Mesenchymal stem cell (in vitro differentiated cells and primary cell): ENCODE measurements around the gene GALNT10.

Source experiments
- DNase-seq: peaks from one replicate; pipeline ENCODE4 v3.0.0-alpha.2; 2013
- H2AFZ ChIP-seq: one replicate; pipeline ENCODE4 v1.6.1; 2013; ENCODE audit warnings: low read depth, mild to moderate bottlenecking, control low read depth, inconsistent platforms, low read length, moderate library complexity
- H2AK5ac ChIP-seq: 2 replicates; pipeline ENCODE4 v1.6.1; 2013; ENCODE audit warnings: low read length, moderate library complexity, mild to moderate bottlenecking, inconsistent platforms; ENCODE audit not compliant: severe bottlenecking
- H2BK120ac ChIP-seq: one replicate; pipeline ENCODE4 v1.6.1; 2013; ENCODE audit warnings: low read depth, mild to moderate bottlenecking, inconsistent platforms, low read length, moderate library complexity
- H2BK12ac ChIP-seq, 2 experiments: one replicate each; pipeline ENCODE4 v1.6.1; 2013; ENCODE audit warnings: inconsistent platforms in 2 of 2, low read length in 2 of 2, mild to moderate bottlenecking in 2 of 2, moderate library complexity in 2 of 2, control low read depth in 1 of 2
- H2BK15ac ChIP-seq: one replicate; pipeline ENCODE4 v1.6.1; 2013; ENCODE audit warnings: mild to moderate bottlenecking, low read depth, inconsistent platforms; ENCODE audit not compliant: poor library complexity, severe bottlenecking
- H2BK5ac ChIP-seq: 2 replicates; pipeline ENCODE4 v1.6.1; 2013; ENCODE audit warnings: low read depth, mild to moderate bottlenecking, low read length, control low read depth, inconsistent platforms; ENCODE audit not compliant: poor library complexity, severe bottlenecking
- H3K14ac ChIP-seq, 2 experiments: one replicate each; pipeline ENCODE4 v1.6.1; 2013; ENCODE audit warnings: inconsistent platforms in 2 of 2, low read length in 2 of 2, control low read depth in 1 of 2, mild to moderate bottlenecking in 1 of 2, moderate library complexity in 1 of 2
- H3K18ac ChIP-seq, 2 experiments: one replicate each; pipeline ENCODE4 v1.6.1; 2013; ENCODE audit warnings: inconsistent platforms in 2 of 2, low read length in 2 of 2, control low read depth in 1 of 2, low read depth in 1 of 2, mild to moderate bottlenecking in 1 of 2
- H3K23ac ChIP-seq, 2 experiments: one replicate each; pipeline ENCODE4 v1.6.1; 2013; ENCODE audit warnings: inconsistent platforms in 2 of 2, low read length in 2 of 2, mild to moderate bottlenecking in 2 of 2, moderate library complexity in 2 of 2, control low read depth in 1 of 2
- H3K27ac ChIP-seq: 2 replicates; pipeline ENCODE4 v1.5.1; 2013; ENCODE audit warnings: mild to moderate bottlenecking, moderate library complexity, low read length, control low read depth, inconsistent platforms; ENCODE audit not compliant: poor library complexity, severe bottlenecking
- H3K27me3 ChIP-seq, 2 experiments: 2 replicates each; pipeline versions ENCODE4 v1.6.1 to v1.7.0; 2013; ENCODE audit warnings: low read length in 2 of 2, mild to moderate bottlenecking in 2 of 2, moderate library complexity in 2 of 2, control low read depth in 1 of 2, inconsistent platforms in 1 of 2; ENCODE audit not compliant: control insufficient read depth in 1 of 2, insufficient read depth in 1 of 2
- H3K36me3 ChIP-seq, 2 experiments: 2 replicates each; pipeline versions ENCODE4 v1.6.1 to v1.7.0; 2013; ENCODE audit warnings: low read length in 2 of 2, control low read depth in 1 of 2, inconsistent platforms in 1 of 2, low read depth in 1 of 2, mild to moderate bottlenecking in 1 of 2; ENCODE audit not compliant: insufficient read depth in 2 of 2, control insufficient read depth in 1 of 2
- H3K4ac ChIP-seq, 2 experiments: one replicate each; pipeline ENCODE4 v1.6.1; 2013; ENCODE audit warnings: inconsistent platforms in 2 of 2, low read length in 2 of 2, mild to moderate bottlenecking in 2 of 2, moderate library complexity in 2 of 2, control low read depth in 1 of 2, low read depth in 1 of 2
- H3K4me1 ChIP-seq: 2 replicates; pipeline ENCODE4 v1.6.1; 2013; ENCODE audit warnings: low read depth, low read length, control low read depth; ENCODE audit not compliant: control insufficient read depth, insufficient read depth
- H3K4me2 ChIP-seq: 2 replicates; pipeline ENCODE4 v1.6.1; 2013; ENCODE audit warnings: low read length, mild to moderate bottlenecking, inconsistent platforms; ENCODE audit not compliant: poor library complexity, severe bottlenecking
- H3K4me3 ChIP-seq, 2 experiments: 2 replicates each; pipeline versions ENCODE4 v1.5.1 to v1.7.0; 2013; ENCODE audit warnings: low read length in 2 of 2, mild to moderate bottlenecking in 2 of 2, control low read depth in 1 of 2, low read depth in 1 of 2; ENCODE audit not compliant: insufficient read depth in 1 of 2
- H3K79me1 ChIP-seq: replicated peaks from 2 replicates; pipeline ENCODE4 v1.6.1; 2013; ENCODE audit warnings: mild to moderate bottlenecking, control low read depth, low read length, inconsistent platforms; ENCODE audit not compliant: poor library complexity, severe bottlenecking
- H3K9ac ChIP-seq: 2 replicates; pipeline ENCODE4 v1.7.0; 2013; ENCODE audit warnings: mild to moderate bottlenecking, low read length, moderate library complexity
- H3K9me3 ChIP-seq: 2 replicates; pipeline ENCODE4 v1.7.0; 2013; ENCODE audit warnings: mild to moderate bottlenecking, low read length; ENCODE audit not compliant: control insufficient read depth
- H4K8ac ChIP-seq: one replicate; pipeline ENCODE4 v1.6.1; 2013; ENCODE audit warnings: inconsistent platforms, mild to moderate bottlenecking, low read length, moderate library complexity
- H4K91ac ChIP-seq: one replicate; pipeline ENCODE4 v1.6.1; 2013; ENCODE audit warnings: mild to moderate bottlenecking, low read length, inconsistent platforms
- WGBS: methylation state at CpG from one replicate; pipeline ENCODE4 v1.1.7; 2013; ENCODE audit warnings: mixed read lengths; 5-methylcytosine and 5-hydroxymethylcytosine counted together

The GALNT10 gene

DNA sequence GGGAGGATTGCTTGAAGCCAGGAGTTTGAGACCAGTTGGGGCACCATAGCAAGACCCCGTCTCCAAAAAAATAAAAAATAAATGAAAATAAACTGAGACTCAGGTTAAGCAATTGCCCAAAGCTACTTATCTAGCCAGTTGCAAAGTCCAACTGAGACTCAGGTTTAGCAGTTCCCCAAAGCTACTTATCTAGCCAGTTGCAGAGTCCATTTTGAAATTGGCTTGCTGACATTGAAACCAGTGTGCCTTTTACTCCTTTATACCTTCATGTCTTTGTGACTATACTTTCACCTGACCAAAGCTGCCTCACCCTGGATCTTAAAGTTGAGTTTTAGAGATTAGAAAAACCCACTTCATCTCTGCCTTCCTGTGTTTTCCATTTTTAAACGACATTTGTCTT, 66.5 kb downstream of the GALNT10 start:
- no peak for DNase-seq
- no peak overlapping the region for H4K91ac ChIP-seq
- H3K79me1 ChIP-seq, result peaks cover 28% of the 10 kb centered on the region
- no peak overlapping the region for H2BK5ac ChIP-seq
- H3K4me1 ChIP-seq, result peaks cover 1% of the 10 kb centered on the region
- H3K9me3 ChIP-seq, result no peaks in the 10 kb centered on the region
- H3K23ac ChIP-seq, result no peak overlapping the region
- H2BK15ac ChIP-seq, result no peak overlapping the region
- no peak overlapping the region for H2AK5ac ChIP-seq
- H3K9ac ChIP-seq, result no peak overlapping the region
- H4K8ac ChIP-seq, result no peak overlapping the region
- H3K36me3 ChIP-seq, result no peaks in the 10 kb centered on the region
- no peaks in the 10 kb centered on the region for H3K27me3 ChIP-seq
- no peak overlapping the region for H2BK12ac ChIP-seq
- H3K27ac ChIP-seq, result no peak overlapping the region
- WGBS, result 97% methylated on average over 2 of the region's 2 CpGs
- no peak overlapping the region for H2AFZ ChIP-seq
- H3K18ac ChIP-seq, result no peak overlapping the region
- H3K4me2 ChIP-seq, result no peak overlapping the region
- H2BK120ac ChIP-seq, result no peak overlapping the region
- no peak overlapping the region for H3K4ac ChIP-seq
- H3K14ac ChIP-seq, result no peak overlapping the region
- H3K4me3 ChIP-seq, result no peak overlapping the region

DNA sequence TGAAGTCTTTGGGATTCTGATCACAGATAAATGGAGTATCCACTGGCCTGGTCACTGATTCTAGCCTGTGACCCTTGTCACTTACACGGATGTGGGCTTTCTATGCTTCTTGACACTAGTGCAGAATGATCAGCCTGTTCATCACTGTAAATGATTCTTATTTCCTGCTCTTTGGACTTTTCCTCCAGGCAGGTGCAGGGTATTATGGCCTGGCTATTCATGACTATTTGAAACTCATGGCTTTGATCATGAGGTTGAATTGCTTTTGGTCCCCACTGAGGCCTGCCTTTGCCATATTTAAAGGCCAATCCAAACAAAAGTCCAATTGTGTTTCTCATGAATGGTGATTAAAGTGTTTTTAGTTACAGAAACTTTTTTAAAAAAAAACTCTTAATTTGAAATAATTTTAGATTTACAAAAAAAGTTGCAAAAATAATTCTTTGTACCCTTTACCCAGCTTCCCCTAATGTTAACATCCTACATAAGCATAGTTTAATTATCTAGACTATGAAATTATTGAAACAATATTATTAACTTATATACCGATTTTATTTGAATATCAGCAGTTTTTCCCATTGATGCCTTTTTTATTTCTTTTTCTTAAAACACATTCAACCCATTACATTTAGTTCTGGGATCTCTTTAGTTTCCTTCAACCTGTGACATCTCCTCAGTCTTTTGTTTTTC, 68.1 kb downstream of the GALNT10 start:
- Histone ChIP-seq H2BK15ac (no peak overlapping the region), H3K14ac (no peak overlapping the region), H3K9ac (no peak overlapping the region), H2BK12ac (no peak overlapping the region), H3K27me3 (no peaks in the 10 kb centered on the region), H3K4me1 (peaks cover 1% of the 10 kb centered on the region), H3K27ac (no peak overlapping the region), H3K4ac (no peak overlapping the region), H3K9me3 (no peaks in the 10 kb centered on the region), H3K36me3 (no peaks in the 10 kb centered on the region), H2BK5ac (no peak overlapping the region), H2AFZ (no peak overlapping the region), H4K8ac (no peak overlapping the region), H3K4me2 (no peak overlapping the region), H2BK120ac (no peak overlapping the region), H2AK5ac (no peak overlapping the region), H3K79me1 (peaks cover 32% of the 10 kb centered on the region), H3K23ac (no peak overlapping the region), H4K91ac (no peak overlapping the region), H3K18ac (no peak overlapping the region), H3K4me3 (no peak overlapping the region)
- WGBS, result 92% methylated on average over 2 of the region's 2 CpGs
- DNase-seq, result no peak

DNA sequence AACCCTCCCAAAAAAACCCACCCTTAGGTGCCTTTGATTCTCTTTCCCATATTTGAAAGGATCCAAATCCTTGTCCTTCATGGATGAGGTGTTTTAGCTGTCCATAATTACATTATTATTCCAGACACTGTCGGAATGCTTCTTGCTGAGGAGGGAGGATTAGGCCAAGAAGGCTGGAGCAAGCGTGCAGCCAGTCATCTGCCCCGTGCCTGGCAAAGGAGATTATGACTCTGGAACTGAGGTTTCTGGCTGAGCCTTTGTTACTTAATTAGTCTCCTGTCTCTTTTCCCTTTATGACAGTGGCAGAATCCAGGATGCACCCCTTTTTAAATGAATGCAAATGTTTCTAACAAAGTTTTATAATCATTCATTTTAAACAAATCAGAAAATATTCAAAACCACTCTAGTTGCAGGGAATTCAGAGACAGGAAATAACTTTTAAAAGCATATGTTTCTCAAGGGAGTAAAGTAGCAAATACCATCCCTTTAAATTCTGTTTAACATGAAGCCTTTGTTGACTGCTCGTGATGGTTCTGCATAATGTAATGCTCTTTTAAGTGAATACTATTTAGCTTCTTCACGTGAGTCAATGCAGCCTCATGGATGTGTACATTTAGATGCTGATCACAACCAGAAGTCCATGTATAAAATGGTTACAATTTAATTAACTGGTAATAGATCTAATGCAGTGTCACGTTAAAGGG, 69.8 kb downstream of the GALNT10 start:
- Histone ChIP-seq H3K4ac (no peak overlapping the region), H2BK15ac (no peak overlapping the region), H3K79me1 (peaks cover 24% of the 10 kb centered on the region), H4K8ac (no peak overlapping the region), H3K14ac (no peak overlapping the region), H3K4me3 (no peak overlapping the region), H3K18ac (no peak overlapping the region), H3K9ac (no peak overlapping the region), H3K4me2 (no peak overlapping the region), H2BK12ac (no peak overlapping the region), H4K91ac (no peak overlapping the region), H3K27me3 (no peaks in the 10 kb centered on the region), H3K36me3 (no peaks in the 10 kb centered on the region), H2BK5ac (no peak overlapping the region), H2BK120ac (no peak overlapping the region), H2AFZ (no peak overlapping the region), H3K4me1 (peaks cover 1% of the 10 kb centered on the region), H3K27ac (no peak overlapping the region), H2AK5ac (no peak overlapping the region), H3K23ac (no peak overlapping the region), H3K9me3 (no peaks in the 10 kb centered on the region)
- DNase-seq, result peak; percentile 45
- 32% methylated on average over 4 of the region's 6 CpGs for WGBS

GRCh38 chr5:154262342-154262741, 71.8 kb downstream of the GALNT10 start:
- no peaks in the 10 kb centered on the region for H3K36me3 ChIP-seq
- H3K4me1 ChIP-seq, result peaks cover 4% of the 10 kb centered on the region
- no peak overlapping the region for H2AFZ ChIP-seq

More at GRCh38 chr5:154262342-154262741, 71.8 kb downstream of the GALNT10 start:
- no peak overlapping the region for H2BK120ac ChIP-seq
- H3K79me1 ChIP-seq, result peaks cover 17% of the 10 kb centered on the region
- no peak overlapping the region for H4K91ac ChIP-seq
- H3K4me3 ChIP-seq, result no peak overlapping the region
- H3K18ac ChIP-seq, result no peak overlapping the region
- H4K8ac ChIP-seq, result no peak overlapping the region
- no peak overlapping the region for H3K4ac ChIP-seq
- no peak overlapping the region for H2BK12ac ChIP-seq
- no peak overlapping the region for H3K23ac ChIP-seq
- no peak for DNase-seq
- H3K27ac ChIP-seq, result no peak overlapping the region
- 100% methylated on average over 1 of the region's 2 CpGs for WGBS
- H3K27me3 ChIP-seq, result no peaks in the 10 kb centered on the region
- no peak overlapping the region for H3K14ac ChIP-seq
- no peak overlapping the region for H2BK5ac ChIP-seq
- no peaks in the 10 kb centered on the region for H3K9me3 ChIP-seq
- H2AK5ac ChIP-seq, result no peak overlapping the region
- no peak overlapping the region for H3K4me2 ChIP-seq
- no peak overlapping the region for H2BK15ac ChIP-seq
- no peak overlapping the region for H3K9ac ChIP-seq
